ENCODE measurements around the gene GRK5. TPM values are rescaled to one million over a fixed set of nuclear protein-coding genes. Genes with fewer than 3 reads are reported as not detected.

GRK5 gene
- total RNA-seq, 1 experiment from 2014 or later = 4.8 TPM

DNA sequence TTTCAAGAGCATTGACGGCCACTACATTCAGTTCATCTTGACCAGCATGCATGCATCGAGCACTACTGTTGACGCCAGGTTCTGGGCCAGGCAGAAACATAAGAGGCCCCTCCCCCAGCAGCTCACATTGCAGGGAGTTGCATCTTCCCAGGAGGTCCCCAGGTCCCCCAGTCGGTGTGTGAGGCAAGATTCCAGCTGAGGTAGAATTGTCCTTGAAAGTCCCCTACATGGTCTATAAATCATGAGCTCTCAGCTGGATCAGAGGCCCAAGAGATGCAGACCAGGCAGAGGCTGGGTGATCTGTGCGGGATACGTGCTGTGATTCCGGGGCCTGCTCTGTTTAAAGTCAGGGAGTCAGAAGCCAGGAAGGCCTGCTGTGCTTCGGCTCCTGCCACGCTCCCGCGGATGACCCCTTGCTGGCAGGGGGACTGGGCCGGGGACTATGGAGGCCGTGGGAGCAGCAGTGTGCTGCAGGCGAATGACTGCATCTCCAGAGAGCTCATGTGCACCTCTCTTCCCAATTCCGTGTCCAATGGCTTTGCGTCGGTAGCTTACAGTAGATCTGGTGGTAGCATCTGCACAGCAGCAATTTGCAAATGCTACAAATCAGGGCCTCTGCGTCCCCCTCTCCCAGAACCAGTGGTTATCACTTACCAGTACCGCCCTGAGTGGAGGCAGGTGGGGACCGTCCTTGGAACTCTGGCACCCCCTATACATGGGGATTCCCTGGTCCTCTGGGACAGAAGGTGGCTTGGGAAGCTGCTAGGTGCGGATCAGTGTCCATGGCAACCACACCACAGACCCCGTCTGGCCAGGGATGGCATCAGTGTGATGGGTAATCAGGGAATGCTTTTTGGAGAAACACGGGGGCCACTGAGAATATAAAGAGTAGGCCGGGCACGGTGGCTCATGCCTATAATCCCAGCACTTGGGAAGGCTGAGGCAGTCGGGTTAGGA is 241.5 kb downstream of the GRK5 start:
- in situ Hi-C loops (cut with HindIII; ENCODE audit: low pct_unique_long_range_greater_than_20kb, low sequenced_read_pairs) = no loop called here
- DNase-seq (ENCODE audit: low read depth, low spot score) = no peak

- in situ Hi-C loops (cut with HindIII; ENCODE audit: low pct_unique_long_range_greater_than_20kb, low sequenced_read_pairs) = no loop called here
- DNase-seq (ENCODE audit: low read depth, low spot score) = peak; percentile 79
Measured at GRCh38 chr10:119449760-119450461, 242.5 kb downstream of the GRK5 start.

DNA sequence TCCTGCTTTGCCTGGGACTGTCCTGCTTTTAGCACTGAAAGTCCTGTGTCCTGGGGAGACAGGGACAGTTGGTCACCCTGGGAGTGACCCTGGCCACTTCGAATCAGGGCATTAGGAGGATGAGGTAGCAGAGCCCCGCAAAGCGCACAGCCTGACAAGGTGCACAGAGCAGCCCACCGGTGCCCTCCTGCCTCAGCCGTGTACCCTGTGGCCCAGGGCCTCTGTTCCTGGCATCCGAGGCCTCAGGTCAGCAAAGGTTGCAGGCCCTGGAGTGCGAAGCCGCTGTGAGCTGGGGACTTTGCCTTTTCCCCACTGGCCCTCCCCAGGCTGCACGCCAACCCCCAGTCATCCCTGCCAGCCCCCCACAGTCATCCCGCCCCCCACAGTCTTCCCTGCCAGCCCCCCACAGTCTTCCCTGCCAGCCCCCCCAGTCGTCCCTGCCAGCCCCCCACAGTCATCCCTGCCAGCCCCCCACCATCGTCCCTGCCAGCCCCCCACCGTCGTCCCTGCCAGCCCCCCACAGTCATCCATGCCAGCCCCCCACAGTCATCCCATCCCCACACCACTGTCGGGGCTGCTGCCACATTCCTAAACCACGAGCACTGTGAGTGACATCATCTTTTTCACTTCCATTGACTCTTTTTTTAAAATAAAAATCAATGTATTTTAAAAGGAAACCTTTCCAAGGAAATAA is 243.4 kb downstream of the GRK5 start:
- no peak for DNase-seq (ENCODE audit: low read depth, low spot score)
- in situ Hi-C loops (cut with HindIII; ENCODE audit: low pct_unique_long_range_greater_than_20kb, low sequenced_read_pairs) = no loop called here

DNA sequence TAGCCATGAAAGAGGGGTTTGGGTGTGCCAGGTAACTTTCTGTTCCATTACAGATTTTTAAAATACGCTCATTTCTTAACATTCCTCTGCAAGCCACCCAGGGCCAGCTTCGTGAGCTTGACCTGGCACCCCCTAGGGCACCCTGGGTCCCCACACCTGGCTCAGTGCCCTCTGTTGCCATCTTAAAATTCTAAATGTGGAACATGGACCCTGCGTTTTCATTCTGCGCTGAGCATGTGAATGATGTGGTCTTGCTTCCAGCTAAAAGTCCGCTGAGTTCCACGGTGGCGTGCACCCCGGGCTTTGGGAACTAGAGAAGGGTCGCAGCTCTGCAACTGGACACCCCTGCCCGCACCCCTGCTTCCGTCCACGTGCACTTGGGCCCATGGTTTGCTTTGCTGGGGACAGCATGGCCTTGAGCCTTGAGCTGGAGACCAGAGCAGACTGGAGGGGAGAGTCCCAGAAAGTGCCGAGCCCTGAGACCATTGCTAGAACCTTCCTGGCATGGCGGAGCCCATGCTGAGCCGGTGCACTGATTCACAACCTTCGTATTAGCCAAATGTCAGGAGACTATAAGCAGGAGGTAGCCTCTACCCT is 244.0 kb downstream of the GRK5 start:
- in situ Hi-C loops (cut with HindIII; ENCODE audit: low pct_unique_long_range_greater_than_20kb, low sequenced_read_pairs) = no loop called here
- no peak for DNase-seq (ENCODE audit: low read depth, low spot score)

DNA sequence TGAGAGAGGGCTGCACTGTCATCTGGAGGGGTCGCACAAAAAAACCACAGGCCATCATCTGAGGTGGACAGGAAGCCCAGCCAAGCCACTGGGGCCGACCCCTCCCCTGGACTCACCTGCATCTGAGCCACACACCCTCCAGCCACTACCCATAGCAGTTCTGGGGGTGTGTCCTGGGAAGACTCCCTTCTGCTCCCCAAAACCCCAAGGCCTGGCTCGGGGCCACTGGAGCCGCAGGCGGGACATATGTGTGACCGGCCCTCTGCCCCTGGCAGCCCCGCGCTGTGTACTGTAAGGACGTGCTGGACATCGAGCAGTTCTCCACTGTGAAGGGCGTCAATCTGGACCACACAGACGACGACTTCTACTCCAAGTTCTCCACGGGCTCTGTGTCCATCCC is 245.0 kb downstream of the GRK5 start:
- in situ Hi-C loops (cut with HindIII; ENCODE audit: low pct_unique_long_range_greater_than_20kb, low sequenced_read_pairs) = no loop called here
- no peak for DNase-seq (ENCODE audit: low read depth, low spot score)

DNA sequence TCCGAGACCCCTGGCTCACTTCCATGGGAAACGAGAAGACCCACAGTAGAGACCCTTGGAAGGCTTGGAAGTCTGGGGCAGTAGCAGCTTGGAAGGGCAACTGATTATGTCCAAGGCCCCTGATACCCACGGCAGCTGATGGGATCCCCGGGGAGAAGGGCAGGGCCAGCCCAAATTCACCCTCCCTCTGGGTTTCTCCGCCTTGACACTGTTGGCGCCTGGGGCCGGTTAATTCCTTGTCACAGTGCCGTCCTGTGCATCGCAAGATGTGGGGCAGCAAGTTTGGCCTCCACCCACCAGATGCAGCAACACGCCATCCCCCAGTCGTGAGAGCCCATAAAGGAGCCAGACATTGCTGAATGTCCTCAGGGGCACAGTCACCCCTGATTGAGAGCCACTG is 245.9 kb downstream of the GRK5 start:
- no peak for DNase-seq (ENCODE audit: low read depth, low spot score)
- in situ Hi-C loops (cut with HindIII; ENCODE audit: low pct_unique_long_range_greater_than_20kb, low sequenced_read_pairs) = no loop called here

DNA sequence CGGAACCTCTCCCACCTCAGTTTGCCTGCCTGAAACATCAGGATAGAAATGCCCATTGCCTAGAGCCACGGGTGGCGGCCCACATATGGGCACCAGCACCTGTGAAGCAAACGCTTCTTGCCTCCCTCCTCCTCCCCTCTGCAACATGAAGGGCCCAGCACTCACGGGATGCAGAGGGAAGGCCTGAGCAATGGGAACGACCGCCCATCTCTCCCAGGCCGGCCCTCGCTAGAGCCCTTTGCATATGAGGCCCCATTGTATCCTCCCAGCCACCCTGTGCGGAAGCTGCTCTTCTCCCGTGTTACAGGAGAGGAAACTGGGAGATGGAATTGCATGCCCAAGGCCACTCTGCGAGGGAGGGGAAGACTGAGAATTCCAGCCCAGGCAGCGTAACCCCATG is 246.9 kb downstream of the GRK5 start:
- in situ Hi-C loops (cut with HindIII; ENCODE audit: low pct_unique_long_range_greater_than_20kb, low sequenced_read_pairs) = no loop called here
- no peak for DNase-seq (ENCODE audit: low read depth, low spot score)

GRCh38 chr10:119454990-119455389 is 247.6 kb downstream of the GRK5 start:
- no peak for DNase-seq (ENCODE audit: low read depth, low spot score)
- in situ Hi-C loops (cut with HindIII; ENCODE audit: low pct_unique_long_range_greater_than_20kb, low sequenced_read_pairs) = no loop called here

DNA sequence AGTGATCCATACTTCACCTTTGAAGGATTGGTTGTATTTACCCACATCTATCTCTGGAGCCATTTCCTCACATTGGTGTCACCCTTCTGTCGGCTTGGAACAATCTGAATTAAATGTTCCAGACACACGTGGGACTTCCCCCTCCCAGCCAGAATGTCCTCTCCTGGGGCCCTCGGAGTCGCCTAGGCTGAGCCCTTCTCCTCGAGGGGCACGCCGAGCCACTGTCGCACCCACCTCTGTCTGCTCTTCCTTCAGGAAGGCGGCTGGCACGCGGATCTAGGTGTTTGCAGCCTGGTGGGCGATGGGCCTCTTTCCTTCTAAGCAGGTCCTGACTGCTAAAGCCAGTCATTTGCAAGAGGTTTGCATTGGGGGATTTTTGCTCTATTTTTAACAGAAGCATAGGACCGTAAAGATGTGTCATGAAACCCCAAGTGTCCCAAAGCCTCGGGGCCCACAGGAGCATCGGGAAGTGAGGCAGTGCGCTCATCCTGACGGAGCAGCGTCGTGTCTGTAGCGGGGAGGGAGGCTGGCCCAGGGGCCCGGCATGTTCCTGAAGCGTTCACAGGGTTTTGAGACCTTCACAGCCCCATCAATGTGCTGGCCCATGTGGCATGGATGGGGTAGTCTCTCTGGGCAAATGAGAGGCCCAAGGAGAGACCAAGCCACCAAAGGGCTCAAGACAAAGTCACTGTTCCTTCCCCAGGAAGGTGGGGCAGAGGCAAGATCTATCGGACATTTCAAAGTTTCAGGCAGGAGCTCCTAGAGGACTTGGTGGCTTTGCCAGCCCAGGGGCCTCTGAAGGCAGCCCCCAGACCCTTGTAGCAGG is 248.5 kb downstream of the GRK5 start:
- DNase-seq (ENCODE audit: low read depth, low spot score) = no peak
- in situ Hi-C loops (cut with HindIII; ENCODE audit: low pct_unique_long_range_greater_than_20kb, low sequenced_read_pairs) = no loop called here

DNA sequence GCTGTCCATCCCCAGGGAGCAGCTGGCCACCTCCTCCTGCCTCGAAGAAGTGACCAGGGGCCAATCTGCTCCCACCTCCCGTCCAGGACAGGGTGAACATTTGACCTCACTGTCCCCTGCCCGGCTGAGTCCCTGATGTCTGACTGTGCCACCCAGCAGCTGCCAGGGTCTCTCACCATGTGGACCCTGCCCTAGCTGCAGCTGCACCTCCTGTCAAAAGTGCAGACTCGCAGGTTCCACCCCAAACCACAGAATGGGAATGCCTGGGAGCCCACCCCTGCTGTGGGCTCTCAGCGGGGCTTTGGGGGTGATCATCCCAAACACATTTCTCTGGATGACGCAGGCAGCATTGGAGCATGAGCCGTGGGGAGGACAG is 249.1 kb downstream of the GRK5 start:
- no peak for DNase-seq (ENCODE audit: low read depth, low spot score)
- in situ Hi-C loops (cut with HindIII; ENCODE audit: low pct_unique_long_range_greater_than_20kb, low sequenced_read_pairs) = no loop called here

DNA sequence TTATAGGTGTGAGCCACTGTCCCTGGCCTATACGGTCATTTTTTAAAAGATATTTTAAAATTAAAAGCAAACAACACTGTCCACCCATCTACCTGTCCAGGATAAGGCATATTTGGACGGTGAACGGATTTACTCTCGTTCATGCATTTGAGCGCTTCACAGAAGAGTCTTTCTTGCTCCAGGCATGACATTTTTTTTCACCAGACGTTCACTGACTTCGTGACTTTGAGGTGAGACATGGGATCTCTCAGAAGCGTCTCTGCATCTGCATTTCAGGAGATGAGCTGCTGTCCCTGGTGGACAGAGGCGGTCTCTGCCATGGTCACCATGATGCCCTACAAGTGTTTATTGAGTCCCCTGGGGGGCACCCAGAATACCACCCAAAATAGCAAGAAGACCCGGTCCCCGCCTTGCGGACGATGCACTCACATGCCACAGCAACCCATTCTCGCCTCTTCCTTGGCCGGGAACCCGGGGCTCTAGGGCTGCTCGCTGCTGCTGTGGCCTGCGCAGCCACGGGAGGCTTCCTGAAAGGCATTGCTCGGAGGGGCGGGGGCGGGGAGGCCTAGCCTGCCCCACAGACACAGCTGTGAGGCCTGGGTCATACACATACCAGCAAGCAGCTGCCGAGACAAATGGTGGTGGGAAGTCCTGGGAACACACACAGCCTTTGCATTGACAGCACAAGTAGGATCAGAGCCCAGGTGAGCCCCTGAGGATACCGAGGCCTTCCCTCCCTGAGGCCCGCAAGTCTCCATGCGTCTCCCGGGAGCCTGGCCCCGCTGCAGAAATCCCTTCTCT is 250.8 kb downstream of the GRK5 start:
- in situ Hi-C loops (cut with HindIII; ENCODE audit: low pct_unique_long_range_greater_than_20kb, low sequenced_read_pairs) = no loop called here

DNA sequence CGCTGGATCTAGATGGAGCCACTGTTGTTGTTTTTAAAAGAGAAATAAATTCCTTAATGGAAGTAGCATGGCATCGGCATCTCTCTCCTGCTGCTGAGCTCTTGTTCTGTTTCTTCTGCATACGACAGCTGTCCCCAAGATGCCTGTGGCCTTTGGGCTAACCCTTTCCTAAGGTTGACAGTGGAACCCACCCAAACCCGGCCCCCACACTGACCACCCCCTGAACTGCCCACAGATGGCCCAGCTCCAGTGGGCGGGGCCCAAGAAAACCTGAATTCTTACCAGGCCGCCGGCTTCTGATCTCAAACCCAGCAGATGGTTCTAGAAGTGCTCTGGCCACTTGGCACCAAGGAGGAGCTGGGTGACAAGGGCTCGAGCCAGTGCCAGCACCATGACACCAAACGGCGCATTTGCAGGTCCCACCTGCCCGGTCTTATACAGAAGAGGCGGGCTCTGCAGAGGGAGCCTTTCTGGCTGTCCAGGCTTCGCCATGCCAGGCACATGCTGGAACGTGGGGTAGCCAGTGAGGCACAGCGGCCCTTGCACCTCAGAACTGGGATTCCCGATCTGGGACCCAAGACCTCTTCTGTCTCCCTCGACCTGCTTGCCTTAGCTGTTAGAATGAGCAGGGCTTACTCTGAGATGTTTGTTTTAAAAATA is 252.4 kb downstream of the GRK5 start:
- no peak for DNase-seq (ENCODE audit: low read depth, low spot score)
- in situ Hi-C loops (cut with HindIII; ENCODE audit: low pct_unique_long_range_greater_than_20kb, low sequenced_read_pairs) = no loop called here

More for the DNA sequence above, 250.8 kb downstream of the GRK5 start:
- DNase-seq (ENCODE audit: low read depth, low spot score) = no peak

GRCh38 chr10:119460369-119461195 is 253.2 kb downstream of the GRK5 start:
- in situ Hi-C loops (cut with HindIII; ENCODE audit: low pct_unique_long_range_greater_than_20kb, low sequenced_read_pairs) = no loop called here
- no peak for DNase-seq (ENCODE audit: low read depth, low spot score)

- in situ Hi-C loops (cut with HindIII; ENCODE audit: low pct_unique_long_range_greater_than_20kb, low sequenced_read_pairs) = no loop called here
- no peak for DNase-seq (ENCODE audit: low read depth, low spot score)
Measured at GRCh38 chr10:119461380-119461779, 254.0 kb downstream of the GRK5 start.

GRCh38 chr10:119461923-119462322 is 254.6 kb downstream of the GRK5 start:
- in situ Hi-C loops (cut with HindIII; ENCODE audit: low pct_unique_long_range_greater_than_20kb, low sequenced_read_pairs) = no loop called here
- no peak for DNase-seq (ENCODE audit: low read depth, low spot score)

Data from SK-MEL-5 (cell line).